Nucleus accumbens (tissue), 56 donors: ENCODE measurements around the gene BAG3.

Source experiments
- DNase-seq, 56 donors: peaks; one replicate each; lab custom pipeline; 2025; lab: John Stamatoyannopoulos, UW

Gene BAG3

DNA sequence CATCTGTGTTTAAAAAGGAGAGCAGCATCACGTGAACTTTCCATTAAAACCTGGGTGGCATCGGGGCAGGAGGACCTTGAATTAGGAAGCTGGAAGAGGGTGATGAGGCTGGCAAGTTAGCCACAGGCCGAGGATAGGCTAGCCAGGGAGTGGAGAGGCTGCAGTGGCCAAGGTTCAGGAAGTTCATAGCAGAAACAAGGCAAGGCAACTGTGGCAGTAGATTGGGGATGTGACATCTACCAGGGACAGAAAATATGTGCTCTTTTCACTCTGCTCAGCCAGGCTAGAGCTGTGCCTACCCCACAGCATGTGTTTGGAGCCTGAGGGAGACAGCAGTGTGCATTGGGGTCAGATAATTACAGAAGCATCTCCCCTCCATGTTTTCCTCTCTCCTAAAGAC lies 72.4 kb downstream of the BAG3 start:
- no peak for DNase-seq

DNA sequence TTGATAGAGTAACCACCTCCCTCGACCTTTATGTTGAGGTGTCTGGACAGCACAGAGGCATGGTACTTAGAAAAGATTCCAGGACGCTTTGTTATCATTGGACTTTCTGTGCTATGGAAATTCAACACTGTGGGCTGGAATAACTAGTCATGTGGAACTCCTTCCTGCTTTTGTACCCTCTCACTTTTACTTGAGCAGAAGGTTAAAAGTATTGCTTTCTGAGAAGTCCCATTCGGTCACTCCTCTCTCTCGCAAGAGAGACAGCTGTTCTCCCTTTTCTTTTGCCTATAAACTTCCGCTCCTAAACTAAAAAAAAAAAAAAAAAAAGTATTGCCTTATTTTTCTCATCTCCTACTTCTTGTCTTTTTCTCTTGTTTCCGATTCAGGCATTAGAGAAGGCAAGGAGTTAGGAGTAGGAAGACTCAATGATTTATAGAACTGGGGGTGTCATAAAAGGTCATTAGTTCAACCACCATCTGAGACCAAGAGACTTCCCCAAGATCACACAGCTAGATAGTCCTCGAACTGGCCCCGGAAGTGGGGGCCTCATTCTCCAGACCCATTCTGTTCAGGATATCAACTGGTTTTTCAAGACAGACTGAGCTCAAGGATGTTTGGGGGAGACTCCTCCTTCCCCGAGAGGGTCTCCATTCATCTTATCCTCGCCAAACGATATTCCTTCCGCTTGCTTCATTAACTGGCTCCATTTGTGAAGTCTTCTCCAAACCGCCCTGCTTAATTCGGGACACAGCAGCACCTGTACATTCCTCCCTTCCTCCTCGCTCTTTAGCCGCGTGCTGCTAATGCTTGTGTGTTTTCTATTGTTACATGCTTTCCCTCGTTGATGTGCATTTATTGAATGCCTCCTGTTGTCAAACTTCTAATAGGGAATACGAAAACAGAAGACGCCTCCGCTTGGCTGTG lies 73.7 kb downstream of the BAG3 start:
- DNase-seq = peak in 2 of 56 donors; percentile 30 to 50

DNA sequence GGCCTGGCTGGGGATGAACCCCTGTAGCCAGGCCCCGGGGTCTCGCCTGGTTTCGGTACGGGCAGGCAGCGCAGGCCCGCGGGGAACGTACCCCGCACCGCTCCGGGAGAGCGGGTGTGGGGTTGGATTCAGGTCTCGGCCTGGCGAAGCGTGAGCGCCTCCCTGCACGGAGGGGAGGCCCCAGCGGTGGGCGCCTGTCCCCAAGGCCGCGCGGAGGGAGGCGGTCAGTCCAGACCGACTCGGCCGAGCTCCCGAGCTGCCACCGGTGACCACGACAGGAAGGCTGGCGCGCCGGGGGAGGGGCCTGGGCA lies 74.3 kb downstream of the BAG3 start:
- no peak for DNase-seq

DNA sequence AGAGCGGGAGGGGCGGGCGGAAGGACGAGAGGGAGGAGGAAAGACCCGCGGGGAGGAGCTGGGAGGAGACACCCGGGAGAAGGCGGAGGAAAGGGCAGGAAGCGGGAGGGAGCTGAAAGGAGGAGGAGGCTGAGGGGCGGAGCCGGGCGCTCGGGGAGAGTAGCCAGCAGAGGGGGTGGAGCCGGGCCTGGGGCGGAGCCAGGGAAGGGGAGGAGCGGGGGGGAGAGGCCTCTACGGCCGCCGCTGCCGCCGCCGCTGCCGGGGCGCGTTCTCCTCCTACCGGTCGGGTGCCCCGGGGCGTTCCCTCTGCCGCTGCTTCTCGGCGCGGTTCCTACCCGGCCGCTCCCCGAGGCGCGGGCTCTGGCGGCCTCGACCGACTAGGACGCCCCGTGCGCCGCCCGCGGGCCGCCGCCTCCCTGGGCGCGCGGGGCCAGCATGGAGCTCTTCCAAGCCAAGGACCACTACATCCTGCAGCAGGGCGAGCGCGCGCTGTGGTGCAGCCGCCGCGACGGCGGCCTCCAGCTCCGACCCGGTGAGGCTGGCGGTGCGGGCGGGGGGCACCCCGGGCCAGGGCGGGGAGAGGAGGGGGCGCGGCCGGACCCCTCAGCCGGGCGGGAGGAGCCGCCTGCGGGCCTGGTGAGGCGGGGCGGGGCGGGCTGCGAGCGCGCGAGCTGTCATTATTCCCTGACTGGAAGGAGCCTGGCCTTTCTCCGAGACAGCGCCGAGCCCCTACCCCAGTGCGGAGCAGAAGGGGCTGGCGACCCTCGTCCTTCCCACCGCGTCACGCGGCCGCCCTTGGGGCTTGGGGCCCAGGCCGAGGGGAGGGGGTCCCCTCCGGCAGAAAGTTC lies 74.9 kb downstream of the BAG3 start, which contains the start of gene INPP5F:
INPP5F (plus strand) TSS at position 223 of the 848 bp plus-strand sequence; CDS start at position 436, 213 bp downstream.
- peak; percentile 82 to 100 (median 99) for DNase-seq

DNA sequence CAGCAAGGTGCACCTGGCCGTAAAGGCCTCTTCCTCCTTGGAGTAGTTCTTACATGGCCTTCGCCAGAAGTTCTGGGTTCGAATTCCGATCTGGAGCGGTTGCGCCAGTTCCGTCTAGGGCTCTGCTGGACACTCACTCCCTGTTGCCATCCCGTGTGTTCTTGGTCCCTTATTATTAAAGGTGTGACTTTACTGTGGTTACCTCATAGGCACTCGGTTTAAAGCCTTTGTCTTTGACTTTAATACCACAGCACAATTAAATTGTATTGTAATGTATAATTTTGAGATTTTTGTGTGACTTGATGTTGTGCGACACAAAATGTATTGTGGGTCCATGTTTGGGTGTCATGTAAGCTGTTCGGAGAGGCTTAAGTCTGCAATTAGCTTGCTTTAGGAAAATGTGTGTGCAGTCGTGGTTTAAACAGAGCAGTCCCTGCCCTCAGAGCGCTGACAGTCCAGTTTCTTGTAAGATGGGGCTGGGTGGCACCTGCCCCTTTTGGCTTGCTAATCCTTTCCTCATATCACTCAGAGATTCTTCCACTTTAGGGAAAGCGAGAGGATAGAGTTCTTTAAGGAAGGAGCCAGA lies 75.6 kb downstream of the BAG3 start:
- DNase-seq = no peak
